ENCODE data around the gene PPID. TPM values are rescaled to one million over a fixed set of nuclear protein-coding genes. Genes with fewer than 3 reads are reported as not detected.

The PPID gene
- polyA plus RNA-seq, 1 donor from 2014 or later, result 65.2 TPM

GRCh38 chr4:158741326-158742021, 18.3 kb upstream of the PPID start:
- no peak overlapping the region for H3K9ac ChIP-seq (ENCODE audit: low read length)
- no peaks in the 10 kb centered on the region for H3K9me2 ChIP-seq (ENCODE audit: insufficient read depth, low read length)
- TF ChIP-seq REST (IDR thresholded peaks at IDR 0.05; ENCODE audit: borderline replicate concordance), result no peak
- no peak for TF ChIP-seq EP300 (conservative IDR thresholded peaks at IDR 0.05; ENCODE audit: poor library complexity, severe bottlenecking)
- TF ChIP-seq RAD21 (conservative IDR thresholded peaks at IDR 0.05), result no peak
- TF ChIP-seq EZH2 (IDR thresholded peaks at IDR 0.05; ENCODE audit: borderline replicate concordance, insufficient read depth, low read length, poor library complexity, severe bottlenecking), result no peak
- no peak for TF ChIP-seq MXI1 (conservative IDR thresholded peaks at IDR 0.05; ENCODE audit: poor library complexity, severe bottlenecking)
- TF ChIP-seq TAF1 (IDR thresholded peaks at IDR 0.05; ENCODE audit: low read depth), result no peak
- no peak for TF ChIP-seq SMC3 (conservative IDR thresholded peaks at IDR 0.05; ENCODE audit: poor library complexity)
- no peak for TF ChIP-seq CTCF (IDR thresholded peaks at IDR 0.05; ENCODE audit: poor library complexity, severe bottlenecking)
- no peak for TF ChIP-seq POLR2AphosphoS5 (IDR thresholded peaks at IDR 0.05)
- no peak overlapping the region for H3K4me3 ChIP-seq (ENCODE audit: low read length)
- H3K9me3 ChIP-seq (ENCODE audit: low read length), result no peaks in the 10 kb centered on the region
- no peaks in the 10 kb centered on the region for H3F3A ChIP-seq (ENCODE audit: insufficient read depth, low read length, poor library complexity, severe bottlenecking)
- no peaks in the 10 kb centered on the region for H3K36me3 ChIP-seq (ENCODE audit: insufficient read depth, low read length)
- H4K20me1 ChIP-seq (ENCODE audit: insufficient read depth), result no peaks in the 10 kb centered on the region
- H3K27me3 ChIP-seq (ENCODE audit: insufficient read depth, low read depth, low read length), result no peaks in the 10 kb centered on the region
- no peak overlapping the region for H2AFZ ChIP-seq (ENCODE audit: low read depth, low read length)
- no peak overlapping the region for H3K4me2 ChIP-seq (ENCODE audit: low read length)
- H3K27ac ChIP-seq (ENCODE audit: low read length), result no peak overlapping the region
- H3K79me2 ChIP-seq (replicated peaks; ENCODE audit: insufficient read depth, low read length), result no peaks in the 10 kb centered on the region

- Histone ChIP-seq H3K36me3 (ENCODE audit: insufficient read depth, low read length) (no peaks in the 10 kb centered on the region), H4K20me1 (ENCODE audit: insufficient read depth) (no peaks in the 10 kb centered on the region), H3K9me3 (ENCODE audit: low read length) (no peaks in the 10 kb centered on the region), H3K9ac (ENCODE audit: low read length) (no peak overlapping the region), H3K9me2 (ENCODE audit: insufficient read depth, low read length) (no peaks in the 10 kb centered on the region), H3K27me3 (ENCODE audit: insufficient read depth, low read depth, low read length) (no peaks in the 10 kb centered on the region), H2AFZ (ENCODE audit: low read depth, low read length) (no peak overlapping the region), H3K79me2 (replicated peaks; ENCODE audit: insufficient read depth, low read length) (no peaks in the 10 kb centered on the region), H3F3A (ENCODE audit: insufficient read depth, low read length, poor library complexity, severe bottlenecking) (no peaks in the 10 kb centered on the region), H3K4me3 (ENCODE audit: low read length) (no peak overlapping the region), H3K4me2 (ENCODE audit: low read length) (no peak overlapping the region), H3K27ac (ENCODE audit: low read length) (no peak overlapping the region)
- TF ChIP-seq RAD21 (conservative IDR thresholded peaks at IDR 0.05) (no peak), CTCF (IDR thresholded peaks at IDR 0.05; ENCODE audit: poor library complexity, severe bottlenecking) (no peak), EP300 (conservative IDR thresholded peaks at IDR 0.05; ENCODE audit: poor library complexity, severe bottlenecking) (no peak)
These were observed 16.4 kb upstream of the PPID start for GRCh38 chr4:158739600-158739999.

Measured in neural cell (in vitro differentiated cells).